ENCODE measurements around the gene SLC12A7. TPM values are rescaled to one million over a fixed set of nuclear protein-coding genes. Genes with fewer than 3 reads are reported as not detected.

Gene SLC12A7
- total RNA-seq, 1 experiment from 2014 or later, result 30.8 TPM

GRCh38 chr5:1100664-1101574 is 10.9 kb downstream of the SLC12A7 start:
- peaks cover 3% of the 10 kb centered on the region; the same call in 1 of the 2 replicates for H3K79me2 ChIP-seq (ENCODE audit: insufficient read depth, low read length)
- H3K79me1 ChIP-seq (ENCODE audit: insufficient read depth, low read depth, low read length, poor library complexity, severe bottlenecking), result peaks cover 3% of the 10 kb centered on the region
- peak overlapping the region; percentile 54 for H3K14ac ChIP-seq (ENCODE audit: insufficient read depth, low read length)
- H3K4me1 Mint-ChIP-seq, result peaks cover 42 to 79% of the 10 kb centered on the region in 2 experiments
- no peaks in the 10 kb centered on the region for H4K20me1 ChIP-seq (ENCODE audit: control insufficient read depth, insufficient read depth, insufficient read length)
- H2AFZ ChIP-seq (ENCODE audit: low read length), result no peak overlapping the region
- WGBS (ENCODE audit: extremely low coverage, insufficient read length, low lambda C conversion rate), result no CpG with 5 or more reads among the region's 33 CpGs
- no peaks in the 10 kb centered on the region for H3K23me2 ChIP-seq (ENCODE audit: insufficient read length, low read depth, low read length, poor library complexity, severe bottlenecking)
- H2AK5ac ChIP-seq (ENCODE audit: insufficient read length, low read length), result no peak overlapping the region
- H3K27me3 Mint-ChIP-seq (ENCODE audit: low read depth), result no peaks in the 10 kb centered on the region; the same call in 1 of the 2 replicates
- H3K18ac ChIP-seq (ENCODE audit: insufficient read length, low read depth, low read length), result no peak overlapping the region
- H2BK5ac ChIP-seq (ENCODE audit: insufficient read length, low read length), result no peak overlapping the region
- no peak overlapping the region for H2BK15ac ChIP-seq (ENCODE audit: low read depth, low read length)
- peak overlapping the region in 1 of 3 experiments; percentile 35; a peak in 2 of 7 replicates for H3K27ac Mint-ChIP-seq
- no peak overlapping the region for H3K23ac ChIP-seq (ENCODE audit: insufficient read length, low read depth, low read length)
- H3K9ac ChIP-seq (ENCODE audit: extremely low read depth, insufficient read length, low read length), result no peak overlapping the region
- H3K4ac ChIP-seq (ENCODE audit: low read depth, low read length), result no peak overlapping the region
- H2BK20ac ChIP-seq (ENCODE audit: low read depth, low read length, poor library complexity, severe bottlenecking), result no peak overlapping the region
- TF ChIP-seq CTCF (conservative IDR thresholded peaks at IDR 0.05), result no peak
- H3T11ph ChIP-seq (ENCODE audit: low read length), result no peak overlapping the region
- peaks cover 2 to 3% (median 3%) of the 10 kb centered on the region in 3 experiments; a peak in 6 of 7 replicates for H3K36me3 Mint-ChIP-seq (ENCODE audit: insufficient read depth in 1 of 3, low read depth in 3 of 3)
- no peak overlapping the region for H3K27ac ChIP-seq (ENCODE audit: insufficient read length, low read depth, low read length)
- H3K27me3 ChIP-seq (ENCODE audit: insufficient read depth, low read length), result no peaks in the 10 kb centered on the region
- no peak overlapping the region for H4K91ac ChIP-seq (ENCODE audit: insufficient read length, low read depth, low read length)
- H3K56ac ChIP-seq (ENCODE audit: insufficient read length, low read depth, low read length), result no peak overlapping the region
- H4K8ac ChIP-seq (replicated peaks; ENCODE audit: insufficient read length, low read depth, low read length), result no peak overlapping the region
- no peak for DNase-seq
- no peaks in the 10 kb centered on the region for H3K9me3 ChIP-seq (ENCODE audit: control insufficient read depth, low read depth, low read length)
- H3K4me3 Mint-ChIP-seq, result peak overlapping the region in 1 of 2 experiments; percentile 54; a peak in 1 of 5 replicates
- no peak overlapping the region for H3K4me2 ChIP-seq (ENCODE audit: insufficient read depth, insufficient read length, low read length)
- H3K4me1 ChIP-seq (ENCODE audit: insufficient read depth, low read length), result no peaks in the 10 kb centered on the region; the same call in 1 of the 2 replicates
- H2BK12ac ChIP-seq (ENCODE audit: insufficient read length, low read depth, low read length), result no peak overlapping the region
- no peak overlapping the region for H4K5ac ChIP-seq (ENCODE audit: insufficient read length, low read depth, low read length)
- H2BK120ac ChIP-seq (ENCODE audit: low read depth, low read length, poor library complexity, severe bottlenecking), result no peak overlapping the region
- no peaks in the 10 kb centered on the region for H3K9me3 Mint-ChIP-seq

Data from H9 (cell line).